Renal pelvis (tissue), 4 donors: ENCODE measurements around the gene GPR162. TPM values are rescaled to one million over a fixed set of nuclear protein-coding genes. Genes with fewer than 3 reads are reported as not detected.
A peak's percentile ranks its signal among the peaks of the same experiment; 100 is the strongest.
"Not testable (repeated sequence)": the region's sequence is repeated elsewhere in the genome, so short reads cannot be mapped to it uniquely, and the experiment has no call there.

ENCODE experiments used
- DNase-seq: peaks from one replicate; pipeline ENCODE4 v3.0.0-alpha.2; 2013
- polyA plus RNA-seq, 3 donors: library from polyadenylated mRNA; unstranded; fragments of 120-200 nt; gene quantifications; one replicate each; pipeline ENCODE4 v1.2.1, GENCODE V29; 2013; ENCODE audit not compliant: insufficient read length in 3 of 3

The GPR162 gene
- polyA plus RNA-seq, 3 donors: 33.9 to 36.0 (median 35.9) TPM

DNA sequence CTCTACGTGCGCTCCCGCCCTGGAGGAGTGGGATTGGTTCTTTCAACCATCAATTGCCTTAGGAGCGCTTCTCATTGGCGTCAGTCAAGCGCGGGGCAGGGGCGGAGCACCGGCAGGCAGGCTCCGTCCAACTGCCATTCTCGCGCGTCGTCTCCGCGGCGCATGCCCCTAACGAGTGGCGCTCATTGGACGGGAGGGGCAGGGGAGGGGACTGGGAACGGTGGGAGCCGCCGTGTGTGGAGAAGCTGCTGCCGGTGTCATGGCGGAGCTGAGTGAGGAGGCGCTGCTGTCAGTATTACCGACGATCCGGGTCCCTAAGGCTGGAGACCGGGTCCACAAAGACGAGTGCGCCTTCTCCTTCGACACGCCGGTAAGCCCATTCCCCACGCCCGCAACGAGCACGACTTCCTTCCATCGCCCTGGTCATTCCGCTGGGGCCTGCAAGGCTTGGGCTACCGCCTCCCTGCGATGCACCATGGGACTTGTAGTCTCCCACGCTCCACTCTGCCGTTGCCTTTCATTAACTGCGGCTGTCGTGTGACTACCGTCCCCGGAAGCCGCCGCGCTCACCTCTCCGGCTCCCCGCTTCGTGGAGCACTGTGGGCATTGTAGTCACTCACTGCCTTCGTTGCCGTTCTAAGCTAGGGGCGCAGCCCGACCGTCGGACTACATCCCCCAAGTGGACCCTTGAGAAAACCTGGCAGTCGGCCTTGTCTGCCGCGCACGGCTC lies 30.5 kb downstream of the GPR162 start, which contains the start of gene USP5:
Gene USP5 (plus strand): TSS at position 230 of the 730 bp plus-strand sequence. CDS start 30 bp downstream, at position 260.
- peak; percentile 100 for DNase-seq

DNA sequence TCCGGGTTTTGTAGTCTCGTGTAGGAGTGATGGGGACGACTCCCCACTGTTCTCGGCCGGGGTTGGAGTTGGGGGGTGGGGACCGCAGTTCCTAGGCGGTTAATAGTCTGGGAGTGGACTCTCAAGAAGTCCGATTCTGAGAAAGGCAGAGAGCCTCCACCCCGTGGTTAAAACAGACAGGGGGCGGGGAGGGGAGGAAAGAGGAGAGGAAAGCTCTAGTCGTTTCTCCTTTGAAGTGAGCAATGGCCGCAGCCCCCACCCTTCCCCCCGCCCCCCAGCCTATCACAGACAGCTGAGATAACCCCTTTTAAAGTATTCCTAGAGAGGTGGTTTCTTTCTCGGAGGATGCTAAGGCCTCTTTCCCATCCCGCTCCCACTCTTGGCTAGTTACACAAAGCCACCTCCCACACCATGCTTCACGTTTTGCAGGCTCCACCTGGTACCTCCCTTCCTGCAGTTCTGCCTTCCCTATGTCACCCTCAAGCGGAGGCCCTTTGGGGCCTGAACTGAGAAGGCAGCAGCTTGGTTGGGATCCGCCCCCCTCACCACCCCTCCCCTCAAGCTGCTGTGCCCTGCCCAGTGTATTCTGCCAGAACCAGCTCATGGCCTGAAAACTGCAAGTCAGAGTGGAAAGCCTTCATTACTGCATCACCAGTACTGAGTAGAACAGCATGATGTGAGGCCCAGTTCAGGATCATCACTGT lies 31.2 kb downstream of the GPR162 start:
- no peak for DNase-seq

DNA sequence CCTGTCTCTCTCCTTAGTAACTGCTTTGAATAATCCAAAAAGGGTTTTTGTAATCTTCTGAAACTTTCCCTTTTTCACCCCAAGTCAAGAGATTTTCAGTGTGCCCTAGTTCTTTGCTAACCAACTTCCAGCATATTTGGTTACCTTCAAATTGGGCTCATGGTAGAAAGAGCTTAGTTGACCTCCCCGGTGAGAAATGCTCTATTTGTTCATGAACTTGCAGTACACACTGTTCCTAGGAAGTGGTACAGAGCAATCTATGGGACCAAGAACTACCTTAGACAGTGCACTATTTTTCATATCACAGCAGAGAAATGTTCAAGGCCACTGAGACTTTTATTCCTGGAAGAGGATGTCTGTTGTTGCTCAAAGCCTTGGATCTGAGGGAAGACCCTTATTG lies 32.0 kb downstream of the GPR162 start:
- no peak for DNase-seq

DNA sequence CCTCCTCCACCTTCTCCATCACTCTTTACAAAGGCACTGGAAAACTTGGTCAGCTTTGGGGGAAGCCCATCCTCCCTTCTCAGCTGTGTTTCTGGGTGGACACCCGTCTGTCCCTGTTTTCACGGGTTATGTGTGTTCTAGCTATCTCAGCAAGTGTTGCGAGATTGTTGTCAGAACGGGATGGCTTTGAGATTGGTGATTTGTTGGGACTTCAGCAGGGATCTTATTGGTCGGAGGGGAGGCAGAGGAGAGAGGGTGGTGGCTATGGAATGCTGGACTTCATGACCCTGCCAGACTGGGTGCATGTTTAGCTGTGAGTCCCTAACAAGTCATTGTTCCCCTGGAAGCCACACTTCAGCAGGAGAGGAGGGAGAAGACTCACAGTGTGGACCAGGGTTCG lies 32.4 kb downstream of the GPR162 start:
- no peak for DNase-seq

DNA sequence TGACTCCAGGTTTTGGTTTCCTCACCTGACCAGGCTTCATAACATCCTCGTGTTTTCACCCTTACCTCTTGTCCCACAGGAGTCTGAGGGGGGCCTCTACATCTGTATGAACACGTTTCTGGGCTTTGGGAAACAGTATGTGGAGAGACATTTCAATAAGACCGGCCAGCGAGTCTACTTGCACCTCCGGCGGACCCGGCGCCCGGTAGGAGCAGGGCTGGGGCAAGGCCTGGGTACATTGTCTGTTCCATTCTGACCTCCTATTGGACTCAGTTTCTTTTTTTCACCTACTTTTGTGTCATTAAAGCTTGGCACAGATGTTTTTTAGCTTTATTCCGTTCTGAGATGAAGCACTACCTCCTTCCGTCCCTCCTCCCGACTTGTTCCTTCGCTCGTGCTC lies 33.7 kb downstream of the GPR162 start:
- no peak for DNase-seq

DNA sequence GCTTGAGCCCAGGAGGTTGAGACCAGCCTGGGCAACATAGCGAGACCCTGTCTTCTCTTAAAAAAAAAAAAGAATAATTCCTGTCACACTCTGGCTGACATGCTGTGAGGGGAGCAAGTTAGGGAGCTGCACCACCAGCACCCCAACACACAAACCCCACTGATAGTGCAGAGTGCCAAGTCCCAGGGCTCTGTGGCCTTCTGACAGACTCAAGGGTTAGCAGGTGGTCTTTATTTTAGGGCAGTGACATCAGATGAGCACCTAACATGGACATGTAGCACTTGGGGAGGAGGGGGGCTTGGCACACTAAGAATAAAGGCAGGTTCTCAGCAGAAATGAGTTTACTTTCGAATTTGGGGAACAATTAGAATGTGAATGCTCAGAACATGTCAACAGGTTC lies 37.2 kb downstream of the GPR162 start:
- DNase-seq: no peak

DNA sequence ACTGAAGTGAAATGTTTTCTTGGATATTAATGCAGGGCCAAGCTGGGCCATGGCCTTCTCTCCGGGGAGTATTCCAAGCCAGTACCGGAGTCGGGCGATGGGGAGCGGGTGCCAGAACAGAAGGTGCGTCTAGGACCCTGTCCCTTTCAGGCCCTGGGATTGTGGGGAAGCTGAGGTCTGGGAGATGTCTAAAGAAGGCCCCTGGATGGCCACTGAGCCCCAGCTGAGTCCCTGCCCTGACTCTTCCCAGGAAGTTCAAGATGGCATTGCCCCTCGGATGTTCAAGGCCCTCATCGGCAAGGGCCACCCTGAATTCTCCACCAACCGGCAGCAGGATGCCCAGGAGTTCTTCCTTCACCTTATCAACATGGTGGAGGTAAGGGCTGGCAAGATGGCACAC lies 38.5 kb downstream of the GPR162 start:
- no peak for DNase-seq

DNA sequence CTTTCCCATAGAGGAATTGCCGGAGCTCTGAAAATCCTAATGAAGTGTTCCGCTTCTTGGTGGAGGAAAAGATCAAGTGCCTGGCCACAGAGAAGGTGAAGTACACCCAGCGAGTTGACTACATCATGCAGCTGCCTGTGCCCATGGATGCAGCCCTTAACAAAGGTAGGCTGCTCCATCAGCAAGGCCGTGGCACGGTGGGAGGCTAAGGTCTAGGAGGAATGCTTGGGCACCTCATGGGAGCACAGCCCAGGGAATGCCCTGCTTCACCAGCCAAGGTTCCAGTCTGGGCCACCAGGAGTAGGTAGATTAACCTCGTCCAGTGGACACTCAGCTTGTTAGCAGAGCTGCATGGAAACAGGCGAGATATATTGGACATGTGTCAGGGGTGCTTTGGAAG lies 39.3 kb downstream of the GPR162 start:
- no peak for DNase-seq

DNA sequence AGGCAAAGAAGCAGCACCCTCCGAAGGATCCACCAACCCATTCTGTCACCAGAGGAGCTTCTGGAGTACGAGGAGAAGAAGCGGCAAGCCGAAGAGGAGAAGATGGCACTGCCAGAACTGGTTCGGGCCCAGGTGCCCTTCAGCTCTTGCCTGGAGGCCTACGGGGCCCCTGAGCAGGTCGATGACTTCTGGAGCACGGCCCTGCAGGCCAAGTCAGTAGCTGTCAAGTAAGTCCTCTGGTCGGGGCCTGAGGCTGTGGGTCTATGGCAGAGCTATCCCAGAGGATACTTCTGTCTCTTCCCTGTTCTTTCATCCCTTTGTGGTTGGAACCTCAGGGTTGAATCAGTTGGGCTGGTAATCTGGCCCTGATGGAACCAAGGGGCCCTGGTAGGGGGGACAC lies 39.8 kb downstream of the GPR162 start:
- no peak for DNase-seq

DNA sequence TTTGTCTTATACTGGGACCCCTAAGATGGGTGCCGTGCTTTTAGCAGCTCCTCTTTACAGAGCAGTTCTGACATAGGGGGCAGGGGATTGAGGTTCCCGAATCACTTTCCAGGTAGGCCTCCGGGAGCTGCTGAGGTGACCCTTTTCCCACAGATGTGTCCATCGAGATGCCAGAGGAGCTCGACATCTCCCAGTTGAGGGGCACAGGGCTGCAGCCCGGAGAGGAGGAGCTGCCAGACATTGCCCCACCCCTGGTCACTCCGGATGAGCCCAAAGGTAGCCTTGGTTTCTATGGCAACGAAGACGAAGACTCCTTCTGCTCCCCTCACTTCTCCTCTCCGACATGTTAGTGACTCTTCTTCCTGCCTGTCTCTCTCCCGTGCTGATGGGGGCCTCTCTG lies 41.4 kb downstream of the GPR162 start:
- no peak for DNase-seq

DNA sequence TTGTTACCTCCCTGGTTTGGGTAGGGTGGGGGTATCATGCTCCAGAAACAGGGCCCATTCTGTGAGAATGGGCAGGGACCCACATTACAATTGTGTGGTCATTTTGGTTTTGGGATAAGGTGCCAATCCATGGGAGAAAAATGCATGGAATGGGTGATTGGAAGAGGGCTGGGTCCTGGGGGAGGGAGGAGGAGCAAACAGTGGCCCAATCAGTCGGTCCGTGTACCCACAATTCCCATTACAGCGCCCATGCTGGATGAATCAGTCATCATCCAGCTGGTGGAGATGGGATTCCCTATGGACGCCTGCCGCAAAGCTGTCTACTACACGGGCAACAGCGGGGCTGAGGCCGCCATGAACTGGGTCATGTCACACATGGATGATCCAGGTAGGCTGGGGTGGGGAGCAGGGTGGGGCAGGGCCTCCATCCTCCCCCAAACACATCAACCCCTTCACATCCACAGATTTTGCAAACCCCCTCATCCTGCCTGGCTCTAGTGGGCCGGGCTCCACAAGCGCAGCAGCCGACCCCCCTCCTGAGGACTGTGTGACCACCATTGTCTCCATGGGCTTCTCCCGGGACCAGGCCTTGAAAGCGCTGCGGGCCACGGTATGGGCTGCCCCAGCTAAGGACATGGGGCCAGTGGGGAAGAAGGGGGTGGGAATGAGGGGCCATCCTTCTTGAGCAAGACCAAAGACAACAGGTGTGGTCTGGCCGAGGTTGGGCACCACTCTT lies 42.1 kb downstream of the GPR162 start:
- DNase-seq: no peak

DNA sequence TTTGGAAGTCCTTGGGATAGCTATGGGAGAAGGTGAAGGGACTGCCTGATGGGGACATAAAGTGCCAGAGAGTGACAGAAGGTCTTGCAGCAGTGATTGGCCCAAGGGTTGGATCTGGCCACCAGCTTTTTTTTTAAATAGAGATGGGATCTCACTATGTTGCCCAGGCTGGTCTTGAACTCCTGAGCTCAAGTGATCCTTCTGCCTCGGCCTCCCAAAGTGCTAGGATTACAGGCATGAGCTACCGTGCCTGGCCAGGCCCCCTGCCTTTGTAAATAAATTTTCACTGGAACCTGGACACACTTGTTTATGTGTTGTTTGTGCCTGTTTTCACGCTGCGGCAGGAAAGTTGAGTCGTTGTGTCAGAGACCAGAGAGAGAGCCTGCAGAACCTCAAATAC lies 43.7 kb downstream of the GPR162 start:
- DNase-seq: not testable (repeated sequence)

DNA sequence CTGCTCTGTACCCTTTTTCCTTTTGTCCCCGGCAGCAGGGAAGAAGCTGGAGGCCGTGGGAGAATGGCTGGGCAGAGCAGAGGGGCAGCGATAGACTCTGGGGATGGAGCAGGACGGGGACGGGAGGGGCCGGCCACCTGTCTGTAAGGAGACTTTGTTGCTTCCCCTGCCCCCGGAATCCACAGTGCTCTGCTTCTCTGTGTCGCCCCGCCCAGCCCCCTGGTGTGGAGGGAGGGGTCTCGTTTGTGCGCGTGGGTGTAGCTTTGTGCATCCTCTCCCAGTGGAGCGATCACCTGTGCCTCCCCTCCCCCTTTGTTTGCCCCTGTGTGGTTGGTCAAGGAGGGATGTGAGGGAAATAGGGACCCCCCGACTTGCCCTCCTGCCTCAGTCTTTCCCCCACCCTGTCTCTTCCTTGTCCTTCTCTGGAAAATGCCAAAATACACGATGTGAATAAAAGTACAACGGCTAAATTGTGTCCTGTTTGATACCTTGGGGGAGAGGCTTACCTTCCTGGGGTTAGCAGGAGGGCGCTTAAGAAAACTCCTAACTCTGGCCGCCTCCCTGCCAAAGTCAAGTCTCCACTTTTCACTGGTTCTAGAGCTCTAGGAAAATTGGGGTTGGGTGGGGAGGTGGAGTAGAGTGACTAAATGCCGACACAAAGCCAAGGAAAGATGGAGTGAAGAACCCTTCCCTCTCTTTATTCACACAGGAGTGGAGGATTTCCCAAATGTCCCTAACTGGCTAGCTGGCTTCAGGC lies 44.7 kb downstream of the GPR162 start:
- no peak for DNase-seq

DNA sequence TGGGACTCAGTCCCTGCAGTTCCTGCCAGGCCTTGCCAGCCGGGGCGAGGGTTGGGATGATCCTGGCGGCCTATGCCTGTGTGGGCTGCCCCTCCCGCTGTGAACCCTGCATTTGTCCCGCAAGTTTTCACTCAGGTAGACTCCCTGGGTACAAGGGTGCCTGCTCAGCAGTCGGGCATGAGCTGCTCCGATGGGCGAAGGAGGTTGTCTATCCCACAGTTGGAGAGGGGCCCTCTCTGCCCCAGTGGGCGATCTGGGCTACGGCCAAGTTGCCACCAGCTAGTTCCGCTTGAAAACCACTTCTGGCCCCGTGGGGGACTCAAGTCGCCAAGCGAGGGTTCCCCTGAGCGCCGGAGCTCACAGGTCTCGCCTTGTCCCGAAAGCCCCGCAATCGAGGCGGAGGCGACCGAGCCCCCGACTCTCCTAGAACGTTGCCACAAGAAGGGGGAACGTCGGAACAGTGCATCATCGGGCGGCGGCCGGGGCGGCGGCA lies 45.3 kb downstream of the GPR162 start:
- DNase-seq: no peak

DNA sequence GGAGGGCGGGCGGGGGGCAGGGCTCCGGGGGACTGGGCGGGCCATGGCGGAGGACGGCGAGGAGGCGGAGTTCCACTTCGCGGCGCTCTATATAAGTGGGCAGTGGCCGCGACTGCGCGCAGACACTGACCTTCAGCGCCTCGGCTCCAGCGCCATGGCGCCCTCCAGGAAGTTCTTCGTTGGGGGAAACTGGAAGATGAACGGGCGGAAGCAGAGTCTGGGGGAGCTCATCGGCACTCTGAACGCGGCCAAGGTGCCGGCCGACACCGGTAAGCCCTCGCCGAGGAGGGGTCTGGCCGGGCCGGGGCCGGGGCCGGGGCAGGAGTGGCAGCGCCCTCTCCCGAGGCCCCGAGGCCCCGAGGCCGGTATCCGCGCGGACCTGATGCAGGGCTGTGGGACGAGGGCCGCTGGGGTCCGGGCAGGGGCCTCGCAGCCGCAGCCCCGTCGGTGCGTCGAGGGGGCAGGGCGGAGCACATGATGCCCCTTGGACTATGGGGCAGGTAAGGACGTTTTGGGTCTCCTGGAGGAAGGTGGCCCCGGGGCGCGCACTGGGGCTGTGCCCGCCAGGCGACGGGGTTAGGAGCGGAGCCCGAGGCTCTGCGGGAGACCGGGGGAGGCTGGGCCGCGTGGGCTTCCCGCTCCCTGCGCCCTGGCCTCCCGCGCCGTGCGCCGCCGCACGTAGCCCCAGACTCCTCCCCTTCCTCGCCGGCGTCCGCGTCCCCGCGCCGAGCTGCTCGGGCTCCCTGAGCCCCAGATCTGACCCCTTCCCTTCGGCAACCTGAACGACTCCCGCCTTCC lies 46.0 kb downstream of the GPR162 start, which contains the start of gene TPI1:
Gene TPI1 (plus strand): TSS at position 119 of the 798 bp plus-strand sequence. CDS start 36 bp downstream, at position 155.
- no peak for DNase-seq

DNA sequence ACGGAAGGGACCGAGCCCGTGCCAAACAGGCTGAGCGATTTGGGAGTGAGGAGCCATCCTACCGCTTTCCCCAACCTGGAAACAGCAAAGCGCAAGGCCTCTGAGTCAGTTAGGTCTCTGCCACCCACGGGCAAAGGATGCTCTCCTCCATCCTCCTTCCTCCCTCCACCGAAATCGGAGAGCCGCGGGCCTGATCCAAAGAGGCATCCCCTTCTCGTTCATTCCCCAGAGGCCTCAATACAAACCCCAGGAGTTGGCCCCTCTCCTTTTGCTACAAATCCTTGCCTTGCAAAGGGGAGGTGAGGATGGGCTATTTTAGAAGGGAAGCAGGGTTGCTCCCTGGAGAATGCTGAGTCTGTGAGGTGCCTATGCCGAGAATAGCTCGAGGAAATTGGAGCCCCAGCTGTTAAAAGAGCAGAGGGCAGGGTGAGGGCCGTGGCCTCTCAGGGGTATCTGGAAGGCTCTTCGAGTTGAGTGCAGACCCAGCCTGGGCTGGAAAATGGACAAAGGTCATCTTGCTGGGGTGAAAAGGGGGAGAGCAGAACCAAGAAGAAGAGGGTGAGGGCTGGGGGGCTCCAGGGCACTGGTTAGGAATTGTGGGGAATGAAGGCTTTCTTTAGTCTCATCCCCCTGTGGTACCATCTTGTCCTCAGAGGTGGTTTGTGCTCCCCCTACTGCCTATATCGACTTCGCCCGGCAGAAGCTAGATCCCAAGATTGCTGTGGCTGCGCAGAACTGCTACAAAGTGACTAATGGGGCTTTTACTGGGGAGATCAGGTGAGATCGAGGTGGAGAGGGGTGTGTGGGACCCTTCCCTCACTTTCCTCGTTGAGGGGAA lies 46.8 kb downstream of the GPR162 start:
- no peak for DNase-seq

DNA sequence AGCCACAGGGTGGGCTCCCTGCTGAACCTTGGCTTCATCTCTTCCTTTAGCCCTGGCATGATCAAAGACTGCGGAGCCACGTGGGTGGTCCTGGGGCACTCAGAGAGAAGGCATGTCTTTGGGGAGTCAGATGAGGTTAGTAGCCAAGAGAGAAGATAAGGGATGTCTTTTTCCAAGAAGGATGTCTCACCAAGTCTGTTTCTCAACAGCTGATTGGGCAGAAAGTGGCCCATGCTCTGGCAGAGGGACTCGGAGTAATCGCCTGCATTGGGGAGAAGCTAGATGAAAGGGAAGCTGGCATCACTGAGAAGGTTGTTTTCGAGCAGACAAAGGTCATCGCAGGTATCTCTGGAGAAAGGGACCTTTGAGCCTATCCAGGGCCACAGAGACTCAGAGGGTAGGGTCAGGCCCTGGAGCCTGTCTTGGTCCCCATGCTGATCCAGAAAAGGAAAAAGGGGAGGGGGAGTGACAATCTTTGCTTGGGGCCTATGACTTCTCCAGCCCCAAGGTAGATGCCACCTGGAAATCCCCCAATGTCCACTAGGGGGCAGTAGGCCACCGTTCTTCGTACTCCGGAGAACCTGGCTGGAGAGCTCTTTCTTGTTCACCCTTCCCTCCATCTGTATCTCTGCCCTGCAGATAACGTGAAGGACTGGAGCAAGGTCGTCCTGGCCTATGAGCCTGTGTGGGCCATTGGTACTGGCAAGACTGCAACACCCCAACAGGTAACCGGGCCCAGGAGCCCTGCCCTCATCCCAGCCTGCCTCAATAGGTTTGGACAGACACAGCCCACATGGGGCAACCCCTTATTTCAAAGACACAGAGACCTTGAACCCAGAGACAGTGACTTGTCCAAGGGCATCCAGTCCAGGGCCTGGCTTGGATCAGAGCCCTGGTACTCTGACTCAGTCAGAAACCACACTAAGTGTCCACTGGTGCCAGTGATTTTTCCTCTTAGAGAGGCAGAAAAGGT lies 47.7 kb downstream of the GPR162 start:
- DNase-seq: peak; percentile 85

DNA sequence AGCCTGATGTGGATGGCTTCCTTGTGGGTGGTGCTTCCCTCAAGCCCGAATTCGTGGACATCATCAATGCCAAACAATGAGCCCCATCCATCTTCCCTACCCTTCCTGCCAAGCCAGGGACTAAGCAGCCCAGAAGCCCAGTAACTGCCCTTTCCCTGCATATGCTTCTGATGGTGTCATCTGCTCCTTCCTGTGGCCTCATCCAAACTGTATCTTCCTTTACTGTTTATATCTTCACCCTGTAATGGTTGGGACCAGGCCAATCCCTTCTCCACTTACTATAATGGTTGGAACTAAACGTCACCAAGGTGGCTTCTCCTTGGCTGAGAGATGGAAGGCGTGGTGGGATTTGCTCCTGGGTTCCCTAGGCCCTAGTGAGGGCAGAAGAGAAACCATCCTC lies 48.7 kb downstream of the GPR162 start:
- not testable (repeated sequence) for DNase-seq
